ENCODE results near the gene AGAP5.

AGAP5 gene

GRCh38 chr10:73625884-73626752, 71.8 kb downstream of the AGAP5 start:
- DNase-seq (ENCODE audit: low read depth in 2 of 2) = peak; percentile 80 to 87

GRCh38 chr10:73625004-73625883, 72.7 kb downstream of the AGAP5 start:
- DNase-seq (ENCODE audit: low read depth in 2 of 2) = no peak

Data from stimulated activated CD8-positive, alpha-beta memory T cell treated with anti-CD3 and anti-CD28 coated beads, Interleukin-2, amount 100 ng/mL, for 48 hours (primary cell).